HepG2 (cell line): ENCODE results near the gene MOCS2. TPM values are rescaled to one million over a fixed set of nuclear protein-coding genes. Genes with fewer than 3 reads are reported as not detected.

Experiments
- BCL6 ChIP-seq: IDR thresholded peaks from 2 replicates; pipeline ENCODE4 v1.6.1; 2016; ENCODE audit warnings: missing genetic modification reagents, missing compliant biosample characterization
- CHD2 ChIP-seq: IDR thresholded peaks from 2 replicates; pipeline ENCODE4 v1.6.1; 2011; ENCODE audit warnings: low read depth, low read length, improper control_type of control experiment
- FOXK1 ChIP-seq: sonication (generic); formaldehyde crosslinking; IDR thresholded peaks from 2 replicates; pipeline ENCODE4 v1.4.0; 2020; ENCODE audit warnings: low read depth, missing genetic modification reagents, borderline replicate concordance
- IRF1 ChIP-seq: sonication (generic); formaldehyde crosslinking; IDR thresholded peaks from 2 replicates; pipeline ENCODE4 v1.4.0; 2020; ENCODE audit warnings: low read depth, mild to moderate bottlenecking, missing genetic modification reagents
- MAZ ChIP-seq, 2 experiments: sonication (generic) in 1 of 2; formaldehyde crosslinking in 1 of 2; IDR thresholded peaks; 2 replicates each; pipeline versions ENCODE4 v1.5.0 to v1.6.1; 2012 to 2020; ENCODE audit warnings: low read depth in 2 of 2, mild to moderate bottlenecking in 2 of 2, borderline replicate concordance in 1 of 2, improper control_type of control experiment in 1 of 2, low read length in 1 of 2, missing genetic modification reagents in 1 of 2, moderate library complexity in 1 of 2
- NFKB2 ChIP-seq: sonication (generic); formaldehyde crosslinking; IDR thresholded peaks from 2 replicates; pipeline ENCODE4 v1.4.0; 2020; ENCODE audit warnings: missing genetic modification reagents, borderline replicate concordance
- PAXIP1 ChIP-seq: sonication (generic); formaldehyde crosslinking; conservative IDR thresholded peaks from 2 replicates; pipeline ENCODE4 v1.4.0; 2020; ENCODE audit warnings: mild to moderate bottlenecking, missing genetic modification reagents, moderate library complexity
- PHF8 ChIP-seq: sonication (generic); formaldehyde crosslinking; IDR thresholded peaks from 2 replicates; pipeline ENCODE4 v1.5.0; 2020; ENCODE audit warnings: missing genetic modification reagents
- RAD21 ChIP-seq: fragments of 450-650 bp; formaldehyde crosslinking; IDR thresholded peaks from 2 replicates; pipeline ENCODE4 v1.5.0; 2020; ENCODE audit warnings: mild to moderate bottlenecking
- ZBTB10 ChIP-seq: sonication (generic); formaldehyde crosslinking; IDR thresholded peaks from 2 replicates; pipeline ENCODE4 v1.4.0; 2020; ENCODE audit warnings: missing genetic modification reagents, borderline replicate concordance
- ZNF335 ChIP-seq: sonication (generic); formaldehyde crosslinking; IDR thresholded peaks from 2 replicates; pipeline ENCODE4 v1.4.0; 2020; ENCODE audit warnings: missing genetic modification reagents
- ZNF484 ChIP-seq: sonication (generic); formaldehyde crosslinking; IDR thresholded peaks from 2 replicates; pipeline ENCODE4 v1.5.1; 2020; ENCODE audit warnings: mild to moderate bottlenecking, low read depth, missing genetic modification reagents, borderline replicate concordance
- ZNF687 ChIP-seq: sonication (generic); formaldehyde crosslinking; IDR thresholded peaks from 2 replicates; pipeline ENCODE4 v1.5.1; 2020; ENCODE audit warnings: mild to moderate bottlenecking, missing genetic modification reagents, moderate library complexity
- ZNF704 ChIP-seq: sonication (generic); formaldehyde crosslinking; IDR thresholded peaks from 2 replicates; pipeline ENCODE4 v1.8.1; 2023; ENCODE audit warnings: mild to moderate bottlenecking, inconsistent platforms, moderate library complexity, missing genetic modification reagents, borderline replicate concordance
- polyA plus RNA-seq, 8 experiments: library from polyadenylated mRNA; depleted of rRNA in 3 of 8; stranded (reverse) in 7 of 8; unstranded in 1 of 8; fragments of >200 nt; fragmentation: Illumina TruSeq in 4 of 8; extraction: Trizol in 4 of 8; gene quantifications; 2 replicates each; pipeline versions ENCODE4 v1.2.1 to v1.2.3, GENCODE V29; 2011 to 2016; ENCODE audit warnings: low read depth in 4 of 8, missing spikeins in 1 of 8, mixed read lengths in 1 of 8; ENCODE audit not compliant: insufficient read depth in 1 of 8
- total RNA-seq, 5 experiments: library from RNA; depleted of rRNA; stranded (reverse); fragments of >200 nt; fragmentation: Illumina TruSeq; extraction: Trizol; gene quantifications; 2 replicates each; pipeline ENCODE4 v1.2.3, GENCODE V29; 2016; ENCODE audit warnings: low read depth in 1 of 5

The MOCS2 gene
- total and polyA plus RNA-seq, 2 of the 13 experiments (the other 11 are each of a cell fraction or from before 2014, with no cell fraction given) = 19.2 to 41.9 TPM

GRCh38 chr5:53109443-53110127 lies at the start of gene MOCS2 (continued):
- TF ChIP-seq ZBTB10 (CRISPR knock-in tag) (0 out of 2 replicates have a peak, but pooled peaks have one; percentile 50), RAD21 (CRISPR knock-in tag) (peak; percentile 70), ZNF484 (CRISPR knock-in tag) (no peak), ZNF704 (CRISPR knock-in tag) (peak; percentile 83; the same call in 1 of the 2 replicates), BCL6 (CRISPR knock-in tag) (no peak), PHF8 (CRISPR knock-in tag) (peak; percentile 83), CHD2 (no peak), NFKB2 (CRISPR knock-in tag) (peak; percentile 66; the same call in 1 of the 2 replicates), IRF1 (CRISPR knock-in tag) (0 out of 2 replicates have a peak, but pooled peaks have one; percentile 59), PAXIP1 (0 out of 2 replicates have a peak, but pooled peaks have one; percentile 21), MAZ (IDR thresholded peaks at IDR 0.05; ENCODE audit: borderline replicate concordance, low read depth, low read length) (peak; percentile 78; the same call in 1 of the 2 replicates), MAZ (CRISPR knock-in tag; IDR thresholded peaks at IDR 0.05; ENCODE audit: low read depth) (peak; percentile 48; the same call in 1 of the 2 replicates), FOXK1 (CRISPR knock-in tag) (no peak), ZNF335 (CRISPR knock-in tag) (no peak), ZNF687 (CRISPR knock-in tag) (peak; percentile 94)
